ENCODE measurements around the gene ATP23.

DNA sequence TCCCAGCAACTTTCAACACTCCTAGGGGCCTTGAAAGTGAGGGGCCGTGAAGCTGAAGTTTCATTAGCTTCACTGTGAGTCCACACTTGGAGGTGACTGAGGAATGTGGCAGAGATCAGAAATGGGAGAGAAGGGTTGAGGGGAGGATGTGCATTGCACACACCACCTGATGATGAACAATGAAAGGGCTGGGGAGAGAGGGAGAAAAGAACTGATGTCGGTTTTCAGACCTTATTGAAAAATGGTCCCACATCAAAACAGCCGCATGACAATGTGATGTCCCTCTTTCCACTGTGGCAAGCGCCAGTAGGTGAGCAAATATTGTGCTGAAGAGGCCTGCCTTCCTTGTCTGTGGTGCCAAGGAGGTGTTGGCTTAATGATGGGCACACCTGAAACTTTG, 32.3 kb upstream of the ATP23 start:
- TF ChIP-seq FOXP1 (CRISPR knock-in tag; IDR thresholded peaks at IDR 0.05; ENCODE audit: borderline replicate concordance) (no peak), ELF4 (CRISPR knock-in tag; IDR thresholded peaks at IDR 0.05; ENCODE audit: low read depth) (no peak), IRF2 (CRISPR knock-in tag; IDR thresholded peaks at IDR 0.05; ENCODE audit: borderline replicate concordance, low read depth) (no peak), ZBTB21 (CRISPR knock-in tag; IDR thresholded peaks at IDR 0.05; ENCODE audit: borderline replicate concordance) (no peak), ZMAT4 (CRISPR knock-in tag; IDR thresholded peaks at IDR 0.05) (no peak), STAT6 (CRISPR knock-in tag; conservative IDR thresholded peaks at IDR 0.05; ENCODE audit: low read depth) (no peak), CREM (CRISPR knock-in tag; IDR thresholded peaks at IDR 0.05) (no peak)
- TF ChIP-seq, protein P1, sequence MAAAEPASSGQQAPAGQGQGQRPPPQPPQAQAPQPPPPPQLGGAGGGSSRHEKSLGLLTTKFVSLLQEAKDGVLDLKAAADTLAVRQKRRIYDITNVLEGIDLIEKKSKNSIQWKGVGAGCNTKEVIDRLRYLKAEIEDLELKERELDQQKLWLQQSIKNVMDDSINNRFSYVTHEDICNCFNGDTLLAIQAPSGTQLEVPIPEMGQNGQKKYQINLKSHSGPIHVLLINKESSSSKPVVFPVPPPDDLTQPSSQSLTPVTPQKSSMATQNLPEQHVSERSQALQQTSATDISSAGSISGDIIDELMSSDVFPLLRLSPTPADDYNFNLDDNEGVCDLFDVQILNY (CRISPR knock-in tag; IDR thresholded peaks at IDR 0.05), result no peak
- TF ChIP-seq, protein P2, sequence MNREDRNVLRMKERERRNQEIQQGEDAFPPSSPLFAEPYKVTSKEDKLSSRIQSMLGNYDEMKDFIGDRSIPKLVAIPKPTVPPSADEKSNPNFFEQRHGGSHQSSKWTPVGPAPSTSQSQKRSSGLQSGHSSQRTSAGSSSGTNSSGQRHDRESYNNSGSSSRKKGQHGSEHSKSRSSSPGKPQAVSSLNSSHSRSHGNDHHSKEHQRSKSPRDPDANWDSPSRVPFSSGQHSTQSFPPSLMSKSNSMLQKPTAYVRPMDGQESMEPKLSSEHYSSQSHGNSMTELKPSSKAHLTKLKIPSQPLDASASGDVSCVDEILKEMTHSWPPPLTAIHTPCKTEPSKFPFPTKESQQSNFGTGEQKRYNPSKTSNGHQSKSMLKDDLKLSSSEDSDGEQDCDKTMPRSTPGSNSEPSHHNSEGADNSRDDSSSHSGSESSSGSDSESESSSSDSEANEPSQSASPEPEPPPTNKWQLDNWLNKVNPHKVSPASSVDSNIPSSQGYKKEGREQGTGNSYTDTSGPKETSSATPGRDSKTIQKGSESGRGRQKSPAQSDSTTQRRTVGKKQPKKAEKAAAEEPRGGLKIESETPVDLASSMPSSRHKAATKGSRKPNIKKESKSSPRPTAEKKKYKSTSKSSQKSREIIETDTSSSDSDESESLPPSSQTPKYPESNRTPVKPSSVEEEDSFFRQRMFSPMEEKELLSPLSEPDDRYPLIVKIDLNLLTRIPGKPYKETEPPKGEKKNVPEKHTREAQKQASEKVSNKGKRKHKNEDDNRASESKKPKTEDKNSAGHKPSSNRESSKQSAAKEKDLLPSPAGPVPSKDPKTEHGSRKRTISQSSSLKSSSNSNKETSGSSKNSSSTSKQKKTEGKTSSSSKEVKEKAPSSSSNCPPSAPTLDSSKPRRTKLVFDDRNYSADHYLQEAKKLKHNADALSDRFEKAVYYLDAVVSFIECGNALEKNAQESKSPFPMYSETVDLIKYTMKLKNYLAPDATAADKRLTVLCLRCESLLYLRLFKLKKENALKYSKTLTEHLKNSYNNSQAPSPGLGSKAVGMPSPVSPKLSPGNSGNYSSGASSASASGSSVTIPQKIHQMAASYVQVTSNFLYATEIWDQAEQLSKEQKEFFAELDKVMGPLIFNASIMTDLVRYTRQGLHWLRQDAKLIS (CRISPR knock-in tag; IDR thresholded peaks at IDR 0.05; ENCODE audit: borderline replicate concordance), result no peak
- TF ChIP-seq, protein P3, sequence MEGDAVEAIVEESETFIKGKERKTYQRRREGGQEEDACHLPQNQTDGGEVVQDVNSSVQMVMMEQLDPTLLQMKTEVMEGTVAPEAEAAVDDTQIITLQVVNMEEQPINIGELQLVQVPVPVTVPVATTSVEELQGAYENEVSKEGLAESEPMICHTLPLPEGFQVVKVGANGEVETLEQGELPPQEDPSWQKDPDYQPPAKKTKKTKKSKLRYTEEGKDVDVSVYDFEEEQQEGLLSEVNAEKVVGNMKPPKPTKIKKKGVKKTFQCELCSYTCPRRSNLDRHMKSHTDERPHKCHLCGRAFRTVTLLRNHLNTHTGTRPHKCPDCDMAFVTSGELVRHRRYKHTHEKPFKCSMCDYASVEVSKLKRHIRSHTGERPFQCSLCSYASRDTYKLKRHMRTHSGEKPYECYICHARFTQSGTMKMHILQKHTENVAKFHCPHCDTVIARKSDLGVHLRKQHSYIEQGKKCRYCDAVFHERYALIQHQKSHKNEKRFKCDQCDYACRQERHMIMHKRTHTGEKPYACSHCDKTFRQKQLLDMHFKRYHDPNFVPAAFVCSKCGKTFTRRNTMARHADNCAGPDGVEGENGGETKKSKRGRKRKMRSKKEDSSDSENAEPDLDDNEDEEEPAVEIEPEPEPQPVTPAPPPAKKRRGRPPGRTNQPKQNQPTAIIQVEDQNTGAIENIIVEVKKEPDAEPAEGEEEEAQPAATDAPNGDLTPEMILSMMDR (IDR thresholded peaks at IDR 0.05), result no peak
- TF ChIP-seq, protein P4, sequence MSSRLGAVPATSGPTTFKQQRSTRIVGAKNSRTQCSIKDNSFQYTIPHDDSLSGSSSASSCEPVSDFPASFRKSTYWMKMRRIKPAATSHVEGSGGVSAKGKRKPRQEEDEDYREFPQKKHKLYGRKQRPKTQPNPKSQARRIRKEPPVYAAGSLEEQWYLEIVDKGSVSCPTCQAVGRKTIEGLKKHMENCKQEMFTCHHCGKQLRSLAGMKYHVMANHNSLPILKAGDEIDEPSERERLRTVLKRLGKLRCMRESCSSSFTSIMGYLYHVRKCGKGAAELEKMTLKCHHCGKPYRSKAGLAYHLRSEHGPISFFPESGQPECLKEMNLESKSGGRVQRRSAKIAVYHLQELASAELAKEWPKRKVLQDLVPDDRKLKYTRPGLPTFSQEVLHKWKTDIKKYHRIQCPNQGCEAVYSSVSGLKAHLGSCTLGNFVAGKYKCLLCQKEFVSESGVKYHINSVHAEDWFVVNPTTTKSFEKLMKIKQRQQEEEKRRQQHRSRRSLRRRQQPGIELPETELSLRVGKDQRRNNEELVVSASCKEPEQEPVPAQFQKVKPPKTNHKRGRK (CRISPR knock-in tag; IDR thresholded peaks at IDR 0.05; ENCODE audit: borderline replicate concordance), result no peak
- TF ChIP-seq, protein P5, sequence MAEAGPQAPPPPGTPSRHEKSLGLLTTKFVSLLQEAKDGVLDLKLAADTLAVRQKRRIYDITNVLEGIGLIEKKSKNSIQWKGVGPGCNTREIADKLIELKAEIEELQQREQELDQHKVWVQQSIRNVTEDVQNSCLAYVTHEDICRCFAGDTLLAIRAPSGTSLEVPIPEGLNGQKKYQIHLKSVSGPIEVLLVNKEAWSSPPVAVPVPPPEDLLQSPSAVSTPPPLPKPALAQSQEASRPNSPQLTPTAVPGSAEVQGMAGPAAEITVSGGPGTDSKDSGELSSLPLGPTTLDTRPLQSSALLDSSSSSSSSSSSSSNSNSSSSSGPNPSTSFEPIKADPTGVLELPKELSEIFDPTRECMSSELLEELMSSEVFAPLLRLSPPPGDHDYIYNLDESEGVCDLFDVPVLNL (CRISPR knock-in tag; IDR thresholded peaks at IDR 0.05; ENCODE audit: borderline replicate concordance, low read depth), result no peak

Measured in WTC11 (cell line).